NOMO-1 treated with DMSO at 0.1 percent for 48 hours (cell line): ENCODE data around the gene HSBP1L1.
A peak's percentile ranks its signal among the peaks of the same experiment; 100 is the strongest.

Experiments
- DNase-seq: peaks from one replicate; lab custom pipeline; 2025; ENCODE audit not compliant: unreplicated experiment; lab: John Stamatoyannopoulos, UW

The HSBP1L1 gene

GRCh38 chr18:79944126-79944731 lies 20.2 kb upstream of the HSBP1L1 start:
- DNase-seq: no peak

GRCh38 chr18:79944746-79945117 lies 19.7 kb upstream of the HSBP1L1 start:
- DNase-seq: no peak

DNA sequence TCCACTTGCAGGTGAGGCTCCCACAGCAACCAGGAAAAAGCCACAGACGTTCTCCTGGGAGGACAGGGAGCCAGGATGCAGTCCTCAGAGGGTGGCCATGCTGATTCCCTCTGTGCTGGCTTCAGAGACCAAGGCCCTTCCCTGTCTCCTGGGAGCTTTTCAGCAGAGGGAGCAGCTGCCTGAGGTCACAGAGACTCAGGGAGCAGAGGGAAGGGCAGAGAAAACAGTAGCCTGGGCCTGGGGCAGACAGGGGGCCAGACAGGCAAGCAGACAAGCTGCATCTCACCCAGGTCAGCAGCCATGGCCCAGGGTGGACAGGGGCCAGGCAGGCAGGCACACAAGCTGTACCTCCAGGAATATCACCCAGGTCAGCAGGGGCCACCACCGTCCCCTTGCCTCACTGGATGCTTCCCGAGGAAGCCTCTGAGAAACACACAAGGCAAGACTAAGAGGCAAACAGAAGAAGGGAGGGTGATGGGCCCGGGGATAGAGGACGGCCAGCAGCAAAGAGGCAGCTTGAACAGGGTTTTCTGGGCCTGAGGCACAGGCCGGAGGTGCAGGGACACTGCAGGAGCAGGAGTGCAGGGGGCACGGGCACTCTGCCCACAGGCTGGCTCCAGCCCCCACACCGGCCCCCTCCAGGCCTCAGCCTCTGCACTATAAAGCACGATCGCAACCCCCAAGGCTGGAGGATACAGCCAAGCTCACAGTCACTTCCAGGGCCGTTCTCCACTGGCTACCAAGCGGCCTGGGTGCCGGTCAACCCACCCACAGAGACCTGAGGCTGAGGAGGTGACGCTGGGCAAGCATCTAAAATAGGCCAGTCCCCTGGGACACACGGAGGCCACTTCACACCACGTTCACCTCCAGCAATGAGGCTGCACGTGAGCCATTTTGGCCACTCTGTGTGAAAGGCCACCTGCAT lies 19.1 kb upstream of the HSBP1L1 start:
- no peak for DNase-seq

GRCh38 chr18:79947054-79947755 lies 17.2 kb upstream of the HSBP1L1 start:
- no peak for DNase-seq

GRCh38 chr18:79947881-79948610 lies 16.4 kb upstream of the HSBP1L1 start:
- DNase-seq: no peak

DNA sequence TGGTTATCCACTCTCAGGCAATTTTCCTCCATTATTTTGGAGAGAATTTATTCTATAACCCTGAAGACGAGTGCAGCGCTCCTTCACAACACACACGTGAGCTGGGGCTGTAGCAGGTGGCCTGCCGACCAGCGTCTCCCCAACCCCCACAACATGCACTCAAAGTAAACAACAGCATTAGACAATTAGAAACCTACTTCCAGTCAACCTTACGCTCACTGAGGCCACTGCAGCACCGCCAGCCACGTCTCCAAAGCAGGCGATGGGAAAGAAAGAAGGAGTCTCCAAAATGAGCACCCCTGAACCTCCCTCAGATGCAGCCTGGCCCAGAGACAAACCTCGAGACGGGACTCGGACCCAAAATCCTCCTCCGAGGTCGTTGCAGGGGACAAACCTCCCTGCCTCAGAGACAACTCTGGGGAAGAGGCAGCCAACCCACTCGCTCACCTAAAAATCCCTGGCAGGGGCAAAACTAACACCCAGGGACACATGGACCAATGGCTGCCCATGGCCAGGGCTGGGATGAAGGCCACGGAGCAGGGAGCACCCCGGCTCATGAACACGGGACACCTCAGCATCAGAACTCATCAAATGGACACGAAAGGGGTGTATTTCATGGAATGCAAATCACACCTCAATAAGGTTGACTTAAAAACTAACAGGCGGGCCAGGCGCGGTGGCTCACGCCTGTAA lies 15.6 kb upstream of the HSBP1L1 start:
- DNase-seq: no peak

- DNase-seq: peak; percentile 96
Measured at GRCh38 chr18:79949697-79950487, 14.6 kb upstream of the HSBP1L1 start.

DNA sequence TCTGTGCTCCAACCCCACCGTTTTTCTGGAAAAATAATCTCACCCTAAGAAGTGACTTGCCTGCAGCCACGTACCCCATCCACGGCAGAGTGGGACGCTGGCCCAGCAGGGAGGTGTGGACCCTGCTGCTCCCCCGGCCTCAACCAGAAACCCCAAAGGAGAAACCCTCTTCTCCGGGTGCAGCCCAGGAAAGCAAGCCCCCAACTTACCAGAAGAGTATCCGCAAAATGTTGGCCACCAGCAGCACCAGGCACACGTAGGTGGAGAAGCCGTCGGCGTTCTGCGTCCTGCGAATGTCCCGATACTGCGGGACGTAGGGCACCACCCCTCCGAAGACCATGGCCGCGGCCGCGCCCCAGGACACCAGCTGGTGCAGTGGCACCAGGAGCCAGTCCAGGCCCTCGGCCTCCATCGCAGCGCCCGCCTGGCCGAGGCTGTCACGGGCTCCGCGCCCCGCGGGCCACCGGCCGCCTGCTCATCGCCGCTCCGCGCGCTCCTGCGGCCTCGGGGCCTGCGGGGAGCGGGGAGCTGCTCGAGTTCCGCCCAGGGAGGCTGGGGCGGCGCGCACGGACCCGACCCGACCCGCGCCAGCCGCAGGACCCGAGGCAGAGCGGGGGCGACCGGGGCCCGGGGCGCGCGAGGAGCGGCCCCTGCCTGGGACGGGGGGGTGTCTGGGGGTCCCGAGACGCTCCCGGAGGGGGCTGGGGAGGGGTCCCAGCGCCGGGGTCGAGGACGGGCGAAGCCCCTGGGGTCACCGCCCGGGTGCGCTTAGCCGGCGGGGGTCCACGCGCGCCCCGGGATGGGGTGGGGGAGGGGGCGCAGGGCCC lies 13.7 kb upstream of the HSBP1L1 start:
- DNase-seq: no peak

GRCh38 chr18:79951545-79952455 lies 12.6 kb upstream of the HSBP1L1 start, which contains the start of gene SLC66A2:
TSS of gene SLC66A2 (minus strand) at chr18:79951653. CDS start at chr18:79950926, 727 bp downstream.
- peak; percentile 71 for DNase-seq

DNA sequence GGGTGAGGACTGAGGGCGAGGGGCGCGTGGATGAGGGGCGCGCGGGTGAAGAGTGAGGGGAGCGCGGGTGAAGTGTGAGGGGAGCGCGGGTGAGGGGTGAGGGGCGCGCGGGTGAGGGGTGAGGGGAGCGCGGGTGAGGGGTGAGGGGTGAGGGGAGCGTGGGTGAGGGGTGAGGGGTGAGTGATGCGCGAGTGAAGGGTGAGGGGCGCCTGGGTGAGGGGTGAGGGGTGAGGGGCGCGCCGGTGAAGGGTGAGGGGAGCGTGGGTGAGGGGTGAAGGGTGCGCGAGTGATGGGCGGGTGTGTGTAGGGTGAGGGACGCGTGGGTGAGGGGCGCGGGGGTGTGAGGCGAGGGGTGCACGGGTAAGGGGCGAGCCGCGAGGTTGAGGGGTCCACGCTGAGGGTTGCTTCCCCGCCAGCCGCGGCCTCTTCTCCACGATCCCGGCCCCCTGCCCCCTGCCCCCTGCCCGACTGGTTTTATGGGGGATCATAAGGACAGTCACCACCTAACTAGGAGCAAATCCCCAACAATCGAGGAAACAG lies 11.9 kb upstream of the HSBP1L1 start:
- no peak for DNase-seq

DNA sequence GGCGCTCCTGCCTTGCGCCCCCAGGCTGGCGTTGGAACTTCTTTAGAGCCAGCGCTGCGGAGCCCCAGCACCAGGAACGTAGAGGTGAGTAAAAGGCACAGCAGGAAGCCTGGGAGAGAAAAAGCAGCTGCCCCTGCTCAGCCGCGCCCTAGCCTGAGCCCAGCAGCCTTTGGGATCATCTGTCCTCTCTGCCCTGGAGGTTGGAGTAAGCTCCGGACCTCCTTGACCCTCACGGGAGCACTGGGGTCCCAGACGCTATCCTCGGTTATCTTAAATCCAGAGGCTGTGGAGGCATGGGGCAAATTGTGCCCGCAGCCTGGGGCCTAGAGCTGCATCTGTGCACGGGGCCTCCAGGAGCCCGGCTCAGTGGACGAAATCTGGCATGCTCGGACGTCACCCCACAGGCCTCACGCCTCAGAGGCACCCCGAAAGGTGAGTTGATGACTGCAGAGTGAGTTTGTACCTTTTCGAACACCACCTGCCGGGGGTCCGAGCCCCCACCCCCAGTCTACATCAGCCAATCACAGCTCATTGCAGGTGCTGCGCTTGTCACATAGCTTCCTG lies 11.4 kb upstream of the HSBP1L1 start:
- DNase-seq: no peak

DNA sequence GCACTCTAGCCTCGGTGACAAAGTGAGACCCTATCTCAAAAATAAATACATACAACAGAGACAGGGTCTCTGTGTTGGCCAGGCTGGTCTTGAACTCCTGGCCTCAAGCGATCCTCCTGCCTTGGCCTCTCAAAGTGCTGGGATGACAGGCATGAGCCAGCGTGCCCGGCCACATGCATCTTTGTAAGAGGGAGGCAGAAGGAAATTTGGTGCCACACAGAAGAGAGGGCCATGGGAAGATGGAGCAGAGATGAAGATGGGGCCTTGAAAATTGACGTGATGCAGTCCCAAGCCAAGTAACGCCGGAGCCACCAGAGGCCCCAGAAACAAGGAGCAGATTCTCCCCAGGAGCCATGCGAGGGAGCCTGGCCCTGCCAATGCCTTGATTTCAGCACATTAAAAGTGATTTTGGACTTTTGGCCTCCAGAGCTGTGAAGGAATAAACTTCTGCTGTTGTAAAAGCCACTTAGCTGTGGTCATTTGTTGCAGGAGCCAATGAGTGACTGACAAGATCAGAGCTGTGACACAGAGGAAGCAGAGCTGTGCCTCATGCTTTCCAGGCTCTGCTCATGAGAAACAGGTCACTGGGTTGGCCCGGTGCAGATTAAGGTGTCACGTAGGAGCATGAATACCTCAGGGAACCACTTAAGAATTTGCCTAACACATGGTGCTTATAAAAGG lies 10.3 kb upstream of the HSBP1L1 start:
- DNase-seq: no peak

DNA sequence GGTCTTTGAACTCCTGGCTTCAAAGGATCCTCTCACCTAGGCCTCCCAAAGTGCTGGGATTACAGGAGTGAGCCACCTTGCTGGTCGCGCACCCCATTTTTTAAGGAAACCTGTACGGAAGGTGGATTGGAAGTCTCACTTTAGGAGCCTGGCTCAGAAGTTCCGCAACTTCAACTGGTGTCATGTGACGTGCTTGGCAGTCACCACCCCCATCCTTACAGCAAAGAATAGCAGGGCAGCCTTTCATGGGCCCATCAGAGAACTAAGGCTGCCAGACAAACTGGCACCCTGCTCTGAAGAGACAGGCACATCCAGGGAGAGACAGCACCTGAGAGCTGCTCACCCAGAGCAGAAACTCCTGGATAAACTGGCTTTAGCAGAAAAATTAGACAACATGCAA lies 9.7 kb upstream of the HSBP1L1 start:
- no peak for DNase-seq

DNA sequence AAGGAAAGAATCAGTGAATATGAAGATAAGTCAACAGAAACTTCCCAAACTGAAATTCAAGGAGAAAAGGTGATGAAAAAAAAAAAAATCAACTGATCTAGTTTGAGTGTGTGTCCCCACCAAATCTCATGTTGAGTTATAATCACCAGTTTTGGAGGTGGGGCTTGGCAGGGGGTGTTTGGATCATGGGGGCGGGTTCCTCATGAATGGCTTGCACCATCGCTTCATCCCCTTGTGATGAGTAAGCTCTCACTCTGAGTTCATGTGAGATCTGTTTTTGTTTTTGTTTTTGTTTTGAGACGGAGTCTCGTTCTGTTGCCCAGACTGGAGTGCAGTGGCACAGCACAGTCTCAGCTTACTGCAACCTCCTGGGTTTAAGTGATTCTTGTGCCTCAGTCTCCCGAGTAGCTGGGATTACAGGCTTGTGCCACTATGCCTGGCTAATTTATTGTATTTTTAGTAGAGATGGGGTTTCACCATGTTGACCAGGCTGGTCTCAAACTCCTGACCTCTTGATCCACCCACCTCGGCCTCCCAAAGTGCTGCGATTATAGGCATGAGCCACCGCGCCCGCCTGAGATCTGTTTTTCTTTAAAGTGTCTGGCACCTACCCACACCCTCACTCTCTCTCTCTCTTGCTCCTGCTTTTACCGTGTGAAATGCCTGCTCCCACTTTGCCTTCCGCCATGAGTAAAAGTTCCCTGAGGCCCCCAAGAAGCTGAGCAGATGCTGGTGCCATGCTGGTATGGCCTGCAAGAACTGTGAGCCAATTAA lies 9.0 kb upstream of the HSBP1L1 start:
- no peak for DNase-seq

DNA sequence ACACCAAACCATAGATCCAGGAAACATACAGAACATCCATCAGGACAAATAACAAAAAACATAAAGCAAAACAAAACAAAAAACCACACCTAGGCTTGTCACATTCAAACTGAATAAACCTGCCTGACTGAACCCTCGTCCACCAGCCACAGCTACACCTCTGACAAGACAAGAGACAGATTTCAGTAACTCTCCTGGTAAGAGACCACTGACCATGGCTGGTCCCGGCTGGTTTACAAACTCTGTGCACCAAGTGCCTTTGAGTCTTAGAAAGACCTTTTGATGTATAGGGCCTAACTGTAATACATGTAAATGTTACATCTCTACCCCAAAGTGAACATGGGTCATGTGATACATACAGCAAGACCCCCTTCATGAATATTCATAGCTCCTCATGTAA lies 8.2 kb upstream of the HSBP1L1 start:
- DNase-seq: no peak

GRCh38 chr18:79958981-79959380 lies 5.5 kb upstream of the HSBP1L1 start:
- DNase-seq: no peak
